Measurements from ENCODE around the gene GARIN5A. TPM values are rescaled to one million over a fixed set of nuclear protein-coding genes. Genes with fewer than 3 reads are reported as not detected.
A peak's percentile ranks its signal among the peaks of the same experiment; 100 is the strongest.

The GARIN5A gene
- total RNA-seq, 4 donors from 2014 or later, result 0.55 to 4.2 (median 0.79) TPM; not detected in 1

GRCh38 chr19:50434525-50434924 lies 42.1 kb downstream of the GARIN5A start:
- peaks cover 6 to 20% (median 18%) of the 10 kb centered on the region in 4 donors for H3K4me1 ChIP-seq
- H3K27ac ChIP-seq, result no peak overlapping the region
- intact Hi-C loops (cut with DNase I; ENCODE audit: low total_unique reads), result no loop called here
- H3K36me3 ChIP-seq, result no peaks in the 10 kb centered on the region
- in situ Hi-C loops (cut with MboI; ENCODE audit: low pct_ligation_motif_present in 1 of 4, low pct_unique_long_range_greater_than_20kb in 1 of 4, low sequenced_read_pairs in 3 of 4), result no loop called here
- H3K27me3 ChIP-seq, result peaks cover 45% of the 10 kb centered on the region
- 43% methylated on average over 12 of the region's 12 CpGs; no CpG with 5 or more reads in 1 of the 2 donors for WGBS, 2 donors (ENCODE audit: low coverage in 1 of 2)
- peak; percentile 27 for DNase-seq
- TF ChIP-seq POLR2A (IDR thresholded peaks at IDR 0.05) (no peak), EP300 (IDR thresholded peaks at IDR 0.05; ENCODE audit: low read depth) (no peak), POLR2AphosphoS5 (IDR thresholded peaks at IDR 0.05) (no peak)
- no peak overlapping the region for H3K4me3 ChIP-seq
- no peaks in the 10 kb centered on the region for H3K9me3 ChIP-seq

- Histone ChIP-seq H3K4me3 (no peak overlapping the region), H3K4me1 (peaks cover 6 to 20% (median 18%) of the 10 kb centered on the region in 4 donors), H3K9me3 (no peaks in the 10 kb centered on the region), H3K27ac (no peak overlapping the region), H3K36me3 (no peaks in the 10 kb centered on the region), H3K27me3 (peaks cover 55% of the 10 kb centered on the region)
- DNase-seq, result no peak
- in situ Hi-C loops (cut with MboI; ENCODE audit: low pct_ligation_motif_present in 1 of 4, low pct_unique_long_range_greater_than_20kb in 1 of 4, low sequenced_read_pairs in 3 of 4) (no loop called here), intact Hi-C loops (cut with DNase I; ENCODE audit: low total_unique reads) (no loop called here)
- TF ChIP-seq POLR2A (IDR thresholded peaks at IDR 0.05) (no peak), POLR2AphosphoS5 (IDR thresholded peaks at IDR 0.05) (no peak), CTCF (IDR thresholded peaks at IDR 0.05) (no peak), EP300 (IDR thresholded peaks at IDR 0.05; ENCODE audit: low read depth) (no peak)
- WGBS, 2 donors (ENCODE audit: low coverage in 1 of 2), result 77% methylated on average over 5 to 19 of the region's 19 CpGs
Observed at GRCh38 chr19:50433201-50434180, 43.2 kb downstream of the GARIN5A start.

- in situ Hi-C loops (cut with MboI; ENCODE audit: low pct_ligation_motif_present in 1 of 4, low pct_unique_long_range_greater_than_20kb in 1 of 4, low sequenced_read_pairs in 3 of 4) (no loop called here), intact Hi-C loops (cut with DNase I; ENCODE audit: low total_unique reads) (no loop called here)
- peak within 1 kb of the TSS; percentile 42 to 73 (median 57) for H3K4me3 ChIP-seq
- H3K36me3 ChIP-seq, result no peaks in the 10 kb centered on the region
- 6% methylated on average over 33 of the region's 40 CpGs; no CpG with 5 or more reads in 1 of the 2 donors for WGBS, 2 donors (ENCODE audit: low coverage in 1 of 2)
- H3K9me3 ChIP-seq, result no peaks in the 10 kb centered on the region
- H3K27me3 ChIP-seq, result peaks cover 59% of the 10 kb centered on the region
- H3K4me1 ChIP-seq, result peaks cover 6 to 26% (median 20%) of the 10 kb centered on the region in 4 donors
- H3K27ac ChIP-seq, result peak within 1 kb of the TSS; percentile 17 to 71 (median 60)
- TF ChIP-seq POLR2AphosphoS5 (IDR thresholded peaks at IDR 0.05), result no peak
- TF ChIP-seq EP300 (IDR thresholded peaks at IDR 0.05; ENCODE audit: low read depth), result no peak
- DNase-seq, result peak; percentile 33
Observed at GRCh38 chr19:50432221-50433028, 44.2 kb downstream of the GARIN5A start, which contains the start of gene MYBPC2. Gene MYBPC2, plus strand, starts transcription at chr19:50432892. Its CDS starts 62 bp downstream, at chr19:50432954.

GRCh38 chr19:50431343-50432220 lies 45.1 kb downstream of the GARIN5A start:
- Histone ChIP-seq H3K27ac (peak overlapping the region; percentile 17 to 71 (median 60)), H3K4me1 (peaks cover 6 to 26% (median 20%) of the 10 kb centered on the region in 4 donors), H3K27me3 (peaks cover 59% of the 10 kb centered on the region), H3K9me3 (no peaks in the 10 kb centered on the region), H3K4me3 (peak overlapping the region; percentile 42 to 73 (median 57)), H3K36me3 (no peaks in the 10 kb centered on the region)
- intact Hi-C loops (cut with DNase I; ENCODE audit: low total_unique reads), result no loop called here
- 1% methylated on average over 49 of the region's 54 CpGs; no CpG with 5 or more reads in 1 of the 2 donors for WGBS, 2 donors (ENCODE audit: low coverage in 1 of 2)
- no peak for TF ChIP-seq EP300 (IDR thresholded peaks at IDR 0.05; ENCODE audit: low read depth)
- TF ChIP-seq CTCF (IDR thresholded peaks at IDR 0.05), result no peak
- TF ChIP-seq POLR2AphosphoS5 (IDR thresholded peaks at IDR 0.05), result peak in 1 of 3 donors; percentile 55
- peak; percentile 43 for TF ChIP-seq POLR2A (IDR thresholded peaks at IDR 0.05)
- in situ Hi-C loops (cut with MboI; ENCODE audit: low pct_ligation_motif_present in 1 of 4, low pct_unique_long_range_greater_than_20kb in 1 of 4, low sequenced_read_pairs in 3 of 4), result no loop called here
- DNase-seq, result peak; percentile 90
